DND-41 (cell line): Measurements from ENCODE around the gene TSPAN9.

Source experiments
- CTCF ChIP-seq: IDR thresholded peaks from 2 replicates; pipeline ENCODE4 v1.5.1; 2012; ENCODE audit warnings: borderline replicate concordance, low read length, moderate library complexity, mild to moderate bottlenecking; ENCODE audit not compliant: poor library complexity, severe bottlenecking; ENCODE audit errors: extremely low read depth
- EZH2 ChIP-seq: IDR thresholded peaks from 3 replicates; pipeline ENCODE4 v1.6.1; 2012; ENCODE audit warnings: borderline replicate concordance, low read depth, mild to moderate bottlenecking, moderate library complexity, low read length, inconsistent platforms; ENCODE audit not compliant: severe bottlenecking

DNA sequence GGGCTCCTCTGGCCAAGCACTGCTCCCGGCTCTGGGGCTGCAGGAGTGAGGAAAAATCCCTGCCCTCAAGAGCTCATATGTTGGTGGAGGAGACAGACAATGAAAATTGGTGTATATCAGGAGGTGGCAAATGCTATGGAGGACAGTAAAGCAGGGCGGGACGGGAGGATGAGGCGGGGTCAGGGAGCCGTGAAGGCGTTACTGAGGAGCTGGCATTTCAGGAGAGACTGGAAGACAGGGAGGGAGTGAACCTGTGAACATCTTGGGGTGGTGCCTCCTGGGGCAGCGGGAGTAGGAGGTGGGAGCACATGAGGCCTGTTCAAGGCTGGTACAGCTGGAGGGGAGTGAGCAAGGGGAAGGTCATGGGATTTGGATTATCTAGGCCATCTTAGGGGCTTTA lies 26.6 kb downstream of the TSPAN9 start:
- TF ChIP-seq CTCF: no peak
- TF ChIP-seq EZH2: no peak
